ENCODE data around the gene SLC16A12.

Gene SLC16A12

GRCh38 chr10:89382757-89383156 is 152.6 kb downstream of the SLC16A12 start:
- Histone ChIP-seq H3K14ac (ENCODE audit: low read length in 2 of 2) (no peak overlapping the region), H3K23ac (ENCODE audit: low read length in 2 of 2) (no peak overlapping the region), H3K4ac (ENCODE audit: low read depth in 1 of 2, low read length in 2 of 2) (no peak overlapping the region), H3K36me3 (ENCODE audit: control insufficient read depth in 1 of 2, insufficient read depth in 2 of 2, low read depth in 1 of 2, low read length in 2 of 2) (no peaks in the 10 kb centered on the region), H3K4me2 (ENCODE audit: low read length, poor library complexity, severe bottlenecking) (no peak overlapping the region), H3K27me3 (ENCODE audit: control insufficient read depth in 1 of 2, insufficient read depth in 1 of 2, low read length in 2 of 2) (no peaks in the 10 kb centered on the region), H3K18ac (ENCODE audit: low read depth in 1 of 2, low read length in 2 of 2) (no peak overlapping the region), H3K79me1 (replicated peaks; ENCODE audit: low read length, poor library complexity, severe bottlenecking) (no peaks in the 10 kb centered on the region), H2BK15ac (ENCODE audit: low read depth, poor library complexity, severe bottlenecking) (no peak overlapping the region), H4K8ac (ENCODE audit: low read length) (no peak overlapping the region), H2AFZ (ENCODE audit: low read depth, low read length) (no peak overlapping the region), H2BK12ac (ENCODE audit: low read length in 2 of 2) (no peak overlapping the region), H3K4me1 (ENCODE audit: control insufficient read depth, insufficient read depth, low read depth, low read length) (no peaks in the 10 kb centered on the region), H3K9ac (ENCODE audit: low read length) (no peak overlapping the region), H2BK5ac (ENCODE audit: low read depth, low read length, poor library complexity, severe bottlenecking) (no peak overlapping the region), H4K91ac (ENCODE audit: low read length) (no peak overlapping the region), H2BK120ac (ENCODE audit: low read depth, low read length) (no peak overlapping the region), H2AK5ac (ENCODE audit: low read length, severe bottlenecking) (no peak overlapping the region), H3K4me3 (ENCODE audit: insufficient read depth in 1 of 2, low read depth in 1 of 2, low read length in 2 of 2) (no peak overlapping the region), H3K9me3 (ENCODE audit: control insufficient read depth, low read length) (no peaks in the 10 kb centered on the region), H3K27ac (ENCODE audit: low read length, poor library complexity, severe bottlenecking) (no peak overlapping the region)
- no peak for DNase-seq
- 67% methylated on average over 1 of the region's 1 CpG for WGBS

All from mesenchymal stem cell (in vitro differentiated cells and primary cell).